GM21447 (cell line): ENCODE results near the gene APOC1.
"Not testable (repeated sequence)": the region's sequence is repeated elsewhere in the genome, so short reads cannot be mapped to it uniquely, and the experiment has no call there.

ENCODE experiments used
- ATAC-seq: cut with Tn5 transposase; IDR thresholded peaks from one replicate; pipeline ENCODE4 v1.9.1; 2021; ENCODE audit not compliant: unreplicated experiment

The APOC1 gene

GRCh38 chr19:44889830-44890365, 24.5 kb upstream of the APOC1 start:
- no peak for ATAC-seq

GRCh38 chr19:44890366-44891015, 23.9 kb upstream of the APOC1 start:
- peak; percentile 78 for ATAC-seq

- ATAC-seq = peak; percentile 69
Observed at GRCh38 chr19:44891016-44891882, 23.2 kb upstream of the APOC1 start, which contains the start of gene TOMM40. TSS of gene TOMM40 (plus strand) at chr19:44891254. CDS start at chr19:44891416, 162 bp downstream.

- no peak for ATAC-seq
Observed at GRCh38 chr19:44892932-44893331, 21.5 kb upstream of the APOC1 start.

- ATAC-seq = no peak
Observed at GRCh38 chr19:44893332-44894051, 20.9 kb upstream of the APOC1 start.

- ATAC-seq = no peak
Observed at GRCh38 chr19:44894052-44894400, 20.4 kb upstream of the APOC1 start.

GRCh38 chr19:44894946-44895345, 19.5 kb upstream of the APOC1 start:
- no peak for ATAC-seq

- no peak for ATAC-seq
Observed at GRCh38 chr19:44897835-44898234, 16.6 kb upstream of the APOC1 start.

GRCh38 chr19:44900328-44901244, 13.8 kb upstream of the APOC1 start:
- ATAC-seq = no peak

GRCh38 chr19:44903216-44903601, 11.2 kb upstream of the APOC1 start:
- no peak for ATAC-seq

GRCh38 chr19:44903602-44904425, 10.6 kb upstream of the APOC1 start:
- no peak for ATAC-seq

GRCh38 chr19:44904426-44904994, 9.9 kb upstream of the APOC1 start:
- no peak for ATAC-seq

- no peak for ATAC-seq
Observed at GRCh38 chr19:44905437-44906160, 8.8 kb upstream of the APOC1 start, which contains the start of gene APOE. TSS of gene APOE (plus strand) at chr19:44905796. CDS start at chr19:44906625, 829 bp downstream.

GRCh38 chr19:44907613-44908012, 6.8 kb upstream of the APOC1 start:
- ATAC-seq = no peak

GRCh38 chr19:44908074-44908835, 6.2 kb upstream of the APOC1 start:
- ATAC-seq = no peak

GRCh38 chr19:44908836-44909261, 5.6 kb upstream of the APOC1 start:
- ATAC-seq = no peak

- ATAC-seq = no peak
Observed at GRCh38 chr19:44909775-44910174, 4.6 kb upstream of the APOC1 start.

- ATAC-seq = not testable (repeated sequence)
Observed at GRCh38 chr19:44911896-44912295, 2.5 kb upstream of the APOC1 start.
